ENCODE data around the gene DCPS.
"Not testable (repeated sequence)": the region's sequence is repeated elsewhere in the genome, so short reads cannot be mapped to it uniquely, and the experiment has no call there.

DCPS gene

GRCh38 chr11:126383339-126384335, 79.8 kb downstream of the DCPS start:
- H3K9me2 ChIP-seq (replicated peaks; ENCODE audit: insufficient read depth, low read length): no peaks in the 10 kb centered on the region
- no peaks in the 10 kb centered on the region for H3K79me2 ChIP-seq (ENCODE audit: insufficient read depth, low read length)
- no peak overlapping the region for H3K9ac ChIP-seq (ENCODE audit: low read length)
- H3K9me3 ChIP-seq (ENCODE audit: insufficient read depth, low read length): no peaks in the 10 kb centered on the region
- H3K27me3 ChIP-seq (ENCODE audit: low read length): no peaks in the 10 kb centered on the region
- no peak overlapping the region for H3K27ac ChIP-seq (ENCODE audit: low read depth, low read length)
- H2AFZ ChIP-seq (ENCODE audit: low read depth, low read length, severe bottlenecking): no peak overlapping the region
- no peaks in the 10 kb centered on the region for H4K20me1 ChIP-seq (ENCODE audit: low read depth, low read length)
- H3K4me3 ChIP-seq (ENCODE audit: insufficient read depth, low read length, poor library complexity, severe bottlenecking): no peak overlapping the region
- no peak overlapping the region for H3K4me2 ChIP-seq (ENCODE audit: low read depth, low read length, poor library complexity, severe bottlenecking)
- no peaks in the 10 kb centered on the region for H3K36me3 ChIP-seq (ENCODE audit: low read length)
- TF ChIP-seq EZH2phosphoT487 (conservative IDR thresholded peaks at IDR 0.05; ENCODE audit: low read length) (no peak), CTCF (IDR thresholded peaks at IDR 0.05; ENCODE audit: insufficient read depth, low read length, poor library complexity, severe bottlenecking) (no peak)
- no peaks in the 10 kb centered on the region for H3F3A ChIP-seq (ENCODE audit: insufficient read depth)

- H3K9me2 ChIP-seq (replicated peaks; ENCODE audit: insufficient read depth, low read length): no peaks in the 10 kb centered on the region
- H3K4me3 ChIP-seq (ENCODE audit: insufficient read depth, low read length, poor library complexity, severe bottlenecking): no peak overlapping the region
- H3K79me2 ChIP-seq (ENCODE audit: insufficient read depth, low read length): no peaks in the 10 kb centered on the region
- no peaks in the 10 kb centered on the region for H3K27me3 ChIP-seq (ENCODE audit: low read length)
- no peaks in the 10 kb centered on the region for H3K9me3 ChIP-seq (ENCODE audit: insufficient read depth, low read length)
- H4K20me1 ChIP-seq (ENCODE audit: low read depth, low read length): no peaks in the 10 kb centered on the region
- no peaks in the 10 kb centered on the region for H3K36me3 ChIP-seq (ENCODE audit: low read length)
- no peak overlapping the region for H3K9ac ChIP-seq (ENCODE audit: low read length)
- H3F3A ChIP-seq (ENCODE audit: insufficient read depth): no peaks in the 10 kb centered on the region
- no peak for TF ChIP-seq CTCF (IDR thresholded peaks at IDR 0.05; ENCODE audit: insufficient read depth, low read length, poor library complexity, severe bottlenecking)
- no peak for TF ChIP-seq EZH2phosphoT487 (conservative IDR thresholded peaks at IDR 0.05; ENCODE audit: low read length)
- no peak overlapping the region for H3K27ac ChIP-seq (ENCODE audit: low read depth, low read length)
- H3K4me2 ChIP-seq (ENCODE audit: low read depth, low read length, poor library complexity, severe bottlenecking): no peak overlapping the region
- no peak overlapping the region for H2AFZ ChIP-seq (ENCODE audit: low read depth, low read length, severe bottlenecking)
These were observed 80.7 kb downstream of the DCPS start for GRCh38 chr11:126384449-126385070.

- Histone ChIP-seq H3K9ac (ENCODE audit: low read length) (no peak overlapping the region), H3K9me2 (replicated peaks; ENCODE audit: insufficient read depth, low read length) (no peaks in the 10 kb centered on the region), H3K4me3 (ENCODE audit: insufficient read depth, low read length, poor library complexity, severe bottlenecking) (no peak overlapping the region), H4K20me1 (ENCODE audit: low read depth, low read length) (no peaks in the 10 kb centered on the region), H3F3A (ENCODE audit: insufficient read depth) (no peaks in the 10 kb centered on the region), H2AFZ (ENCODE audit: low read depth, low read length, severe bottlenecking) (no peak overlapping the region), H3K4me2 (ENCODE audit: low read depth, low read length, poor library complexity, severe bottlenecking) (no peak overlapping the region), H3K27ac (ENCODE audit: low read depth, low read length) (no peak overlapping the region), H3K79me2 (ENCODE audit: insufficient read depth, low read length) (no peaks in the 10 kb centered on the region), H3K9me3 (ENCODE audit: insufficient read depth, low read length) (no peaks in the 10 kb centered on the region), H3K27me3 (ENCODE audit: low read length) (no peaks in the 10 kb centered on the region), H3K36me3 (ENCODE audit: low read length) (no peaks in the 10 kb centered on the region)
- TF ChIP-seq CTCF (IDR thresholded peaks at IDR 0.05; ENCODE audit: insufficient read depth, low read length, poor library complexity, severe bottlenecking) (no peak), EZH2phosphoT487 (conservative IDR thresholded peaks at IDR 0.05; ENCODE audit: low read length) (no peak)
These were observed 82.3 kb downstream of the DCPS start for GRCh38 chr11:126385991-126386728.

GRCh38 chr11:126386729-126387071, 82.8 kb downstream of the DCPS start:
- not testable (repeated sequence) for H3K9ac ChIP-seq (ENCODE audit: low read length)

More at GRCh38 chr11:126386729-126387071, 82.8 kb downstream of the DCPS start:
- H3K4me3 ChIP-seq (ENCODE audit: insufficient read depth, low read length, poor library complexity, severe bottlenecking); H3K9me3 ChIP-seq (ENCODE audit: insufficient read depth, low read length); H3K4me2 ChIP-seq (ENCODE audit: low read depth, low read length, poor library complexity, severe bottlenecking); H3K79me2 ChIP-seq (ENCODE audit: insufficient read depth, low read length); H3F3A ChIP-seq (ENCODE audit: insufficient read depth); H3K9me2 ChIP-seq (replicated peaks; ENCODE audit: insufficient read depth, low read length); H3K27ac ChIP-seq (ENCODE audit: low read depth, low read length); H4K20me1 ChIP-seq (ENCODE audit: low read depth, low read length); H2AFZ ChIP-seq (ENCODE audit: low read depth, low read length, severe bottlenecking); H3K27me3 ChIP-seq (ENCODE audit: low read length); H3K36me3 ChIP-seq (ENCODE audit: low read length): not testable (repeated sequence)

All from SU-DHL-6 (cell line).